Measurements from ENCODE around the gene AFF4. TPM values are rescaled to one million over a fixed set of nuclear protein-coding genes. Genes with fewer than 3 reads are reported as not detected.

Gene AFF4
- total and polyA plus RNA-seq, 9 of the 15 experiments (the other 6 are each of a cell fraction or from before 2014, with no cell fraction given), result 1.7 to 25.8 (median 17.9) TPM

- Histone ChIP-seq H3K4me3 (no peak overlapping the region), H3K4me2 (ENCODE audit: insufficient read depth, low read length) (no peak overlapping the region), H4K20me1 (replicated peaks; ENCODE audit: control insufficient read depth, insufficient read depth, low read length) (no peaks in the 10 kb centered on the region), H3K9ac (ENCODE audit: insufficient read depth in 1 of 2, low read depth in 2 of 2, low read length in 2 of 2) (no peak overlapping the region), H3K27ac (ENCODE audit: extremely low read depth, low read depth, low read length) (no peak overlapping the region), H3K9me1 (ENCODE audit: control insufficient read depth, insufficient read depth, low read length) (no peaks in the 10 kb centered on the region), H3K27me3 (ENCODE audit: control insufficient read depth in 2 of 2, insufficient read depth in 2 of 2, low read length in 2 of 2) (no peaks in the 10 kb centered on the region), H3K36me3 (ENCODE audit: control insufficient read depth, insufficient read depth, low read length) (no peaks in the 10 kb centered on the region), H3K79me2 (ENCODE audit: control insufficient read depth, insufficient read depth, low read length) (no peaks in the 10 kb centered on the region), H2AFZ (ENCODE audit: low read depth, low read length) (peak overlapping the region; percentile 56; the same call in 1 of the 2 replicates), H3K9me3 (replicated peaks; ENCODE audit: control insufficient read depth, insufficient read depth, low read depth, low read length) (no peaks in the 10 kb centered on the region), H3K4me1 (replicated peaks in 1 of 2; ENCODE audit: control insufficient read depth in 2 of 2, insufficient read depth in 2 of 2, low read length in 2 of 2) (peaks cover 2 to 3% of the 10 kb centered on the region in 2 experiments; a peak in 2 of 5 replicates)
- intact Hi-C loops (cut with micrococcal nuclease) (no loop called here), in situ Hi-C loops (cut with MboI) (no loop called here)
- ATAC-seq (no peak), DNase-seq (ENCODE audit: extremely low read depth in 1 of 4, low spot score in 3 of 4) (no peak), FAIRE-seq (no peak)
- TF ChIP-seq ZSCAN29 (IDR thresholded peaks at IDR 0.05), result no peak
- TF ChIP-seq, protein P1, sequence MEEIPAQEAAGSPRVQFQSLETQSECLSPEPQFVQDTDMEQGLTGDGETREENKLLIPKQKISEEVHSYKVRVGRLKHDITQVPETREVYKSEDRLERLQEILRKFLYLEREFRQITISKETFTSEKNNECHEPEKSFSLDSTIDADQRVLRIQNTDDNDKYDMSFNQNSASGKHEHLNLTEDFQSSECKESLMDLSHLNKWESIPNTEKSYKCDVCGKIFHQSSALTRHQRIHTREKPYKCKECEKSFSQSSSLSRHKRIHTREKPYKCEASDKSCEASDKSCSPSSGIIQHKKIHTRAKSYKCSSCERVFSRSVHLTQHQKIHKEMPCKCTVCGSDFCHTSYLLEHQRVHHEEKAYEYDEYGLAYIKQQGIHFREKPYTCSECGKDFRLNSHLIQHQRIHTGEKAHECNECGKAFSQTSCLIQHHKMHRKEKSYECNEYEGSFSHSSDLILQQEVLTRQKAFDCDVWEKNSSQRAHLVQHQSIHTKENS (CRISPR knock-in tag; IDR thresholded peaks at IDR 0.05), result no peak
- TF ChIP-seq L3MBTL2 (IDR thresholded peaks at IDR 0.05), result no peak
- no peak for TF ChIP-seq ZBTB2 (IDR thresholded peaks at IDR 0.05)
- no peak for TF ChIP-seq PCBP1 (IDR thresholded peaks at IDR 0.05; ENCODE audit: low read depth, low read length, poor library complexity, severe bottlenecking)
- no peak for TF ChIP-seq ZNF57 (CRISPR knock-in tag; IDR thresholded peaks at IDR 0.05)
- no peak for TF ChIP-seq FOXJ3 (CRISPR knock-in tag; IDR thresholded peaks at IDR 0.05)
- TF ChIP-seq HEY1 (CRISPR knock-in tag; IDR thresholded peaks at IDR 0.05; ENCODE audit: borderline replicate concordance), result no peak
- TF ChIP-seq RBFOX2 (IDR thresholded peaks at IDR 0.05; ENCODE audit: low read depth, low read length), result no peak
- TF ChIP-seq POLR2H (tag; IDR thresholded peaks at IDR 0.05; ENCODE audit: low read depth), result no peak
- no peak for TF ChIP-seq SMC3 (conservative IDR thresholded peaks at IDR 0.05; ENCODE audit: insufficient read depth, low read depth, low read length)
- no peak for TF ChIP-seq TAF15 (IDR thresholded peaks at IDR 0.05; ENCODE audit: low read depth, low read length)
- no peak for TF ChIP-seq TEAD2 (tag; IDR thresholded peaks at IDR 0.05)
- TF ChIP-seq SUPT5H (IDR thresholded peaks at IDR 0.05), result no peak
- WGBS (ENCODE audit: insufficient coverage, low coverage, missing lambda C conversion rate), result 32% methylated on average over 2 of the region's 2 CpGs
- BruUV-seq (replicated peaks), result no TSS peak
- ChIA-PET POLR2A (interaction anchor here (2.5 to 3.1 kb wide), 2 partner anchors 10 kb away, joined by 7 to 22 read pairs; no protein-coding TSS in a partner anchor), CTCF (ENCODE audit: low intra/inter-chr PET ratio) (interaction anchor here (0.6 kb wide), 1 partner anchor 97 kb away, joined by 3 read pairs; no protein-coding TSS in a partner anchor)
Observed at GRCh38 chr5:132859889-132860437, 103.5 kb downstream of the AFF4 start.

Data from K562 (cell line).